PC-9 (cell line): Measurements from ENCODE around the gene COX4I1. TPM values are rescaled to one million over a fixed set of nuclear protein-coding genes. Genes with fewer than 3 reads are reported as not detected.
A peak's percentile ranks its signal among the peaks of the same experiment; 100 is the strongest.

Experiments
- BruUV-seq: library from RNA; stranded (reverse); fragments of 400-500 nt; replicated peaks from 2 replicates; lab custom pipeline; 2021; lab: Mats Ljungman, UMichigan
- CTCF ChIA-PET: fragments of 300-600 bp; sonication (Branson Sonifier 250); formaldehyde crosslinking; loops from one replicate; lab custom pipeline; 2022; ENCODE audit warnings: antibody characterized with exemption; lab: Charles Lee
- POLR2A ChIA-PET: fragments of 300-600 bp; sonication (Branson Sonifier 250); formaldehyde crosslinking; loops from one replicate; lab custom pipeline; 2022; ENCODE audit warnings: antibody characterized with exemption; ENCODE audit not compliant: unreplicated experiment; lab: Charles Lee
- DNase-seq, 2 experiments: peaks; one replicate each; pipeline versions ENCODE4 v3.0.0 to v3.0.0-alpha.2; 2015 to 2022; ENCODE audit warnings: mixed read lengths in 1 of 2
- H2AFZ ChIP-seq: fragments of 200-600 bp; sonication (generic); 2 replicates; pipeline ENCODE4 v1.8.1; 2017; ENCODE audit warnings: antibody characterized with exemption
- H3F3A ChIP-seq: fragments of 200-600 bp; sonication (generic); 2 replicates; pipeline ENCODE4 v1.8.1; 2017; ENCODE audit warnings: antibody characterized with exemption, mild to moderate bottlenecking, low read depth; ENCODE audit not compliant: insufficient read depth
- H3K27ac ChIP-seq: fragments of 200-600 bp; sonication (generic); 2 replicates; pipeline ENCODE4 v1.6.1; 2016; ENCODE audit warnings: mixed run types
- H3K27me3 ChIP-seq: fragments of 200-600 bp; sonication (generic); 2 replicates; pipeline ENCODE4 v1.6.1; 2016; ENCODE audit warnings: low read depth, mixed run types; ENCODE audit not compliant: insufficient read depth
- H3K36me3 ChIP-seq: fragments of 200-600 bp; sonication (generic); 2 replicates; pipeline ENCODE4 v1.6.1; 2016; ENCODE audit warnings: low read depth, mixed run types
- H3K4me1 ChIP-seq: fragments of 200-600 bp; sonication (generic); replicated peaks from 2 replicates; pipeline ENCODE4 v1.6.1; 2016; ENCODE audit warnings: mixed run types; ENCODE audit not compliant: insufficient read depth
- H3K4me2 ChIP-seq: fragments of 200-600 bp; sonication (generic); 2 replicates; pipeline ENCODE4 v1.6.1; 2017; ENCODE audit warnings: mixed run types
- H3K4me3 ChIP-seq: fragments of 200-600 bp; sonication (generic); 2 replicates; pipeline ENCODE4 v1.6.1; 2016; ENCODE audit warnings: mixed run types
- H3K79me2 ChIP-seq: fragments of 200-600 bp; sonication (generic); 2 replicates; pipeline ENCODE4 v1.6.1; 2017; ENCODE audit warnings: low read depth, mixed run types
- H3K9me2 ChIP-seq: fragments of 200-600 bp; sonication (generic); 2 replicates; pipeline ENCODE4 v1.8.1; 2017; ENCODE audit warnings: mild to moderate bottlenecking; ENCODE audit not compliant: insufficient read depth
- H3K9me3 ChIP-seq: fragments of 200-600 bp; sonication (generic); 2 replicates; pipeline ENCODE4 v1.8.1; 2016; ENCODE audit warnings: low read depth; ENCODE audit not compliant: insufficient read depth
- H4K20me1 ChIP-seq: fragments of 200-600 bp; sonication (generic); 2 replicates; pipeline ENCODE4 v1.8.1; 2017; ENCODE audit not compliant: insufficient read depth
- CTCF ChIP-seq: fragments of 200-600 bp; sonication (generic); conservative IDR thresholded peaks from 2 replicates; pipeline ENCODE4 v1.6.1; 2017; ENCODE audit warnings: mixed run types, antibody characterized with exemption, mild to moderate bottlenecking, moderate library complexity
- EZH2 ChIP-seq: fragments of 200-600 bp; sonication (generic); IDR thresholded peaks from 2 replicates; pipeline ENCODE4 v1.8.0; 2017; ENCODE audit warnings: antibody characterized with exemption, low read depth
- intact Hi-C: fragments of 100-400 bp; cut with micrococcal nuclease; formaldehyde crosslinking; loops from one replicate; pipeline ENCODE4 v1.10.0; 2022; ENCODE audit not compliant: unreplicated experiment
- total RNA-seq: library from RNA; stranded (reverse); gene quantifications from 2 replicates; pipeline ENCODE4 v1.2.3, GENCODE V29; 2021

COX4I1 gene
- total RNA-seq, 1 experiment from 2014 or later = 468 TPM

DNA sequence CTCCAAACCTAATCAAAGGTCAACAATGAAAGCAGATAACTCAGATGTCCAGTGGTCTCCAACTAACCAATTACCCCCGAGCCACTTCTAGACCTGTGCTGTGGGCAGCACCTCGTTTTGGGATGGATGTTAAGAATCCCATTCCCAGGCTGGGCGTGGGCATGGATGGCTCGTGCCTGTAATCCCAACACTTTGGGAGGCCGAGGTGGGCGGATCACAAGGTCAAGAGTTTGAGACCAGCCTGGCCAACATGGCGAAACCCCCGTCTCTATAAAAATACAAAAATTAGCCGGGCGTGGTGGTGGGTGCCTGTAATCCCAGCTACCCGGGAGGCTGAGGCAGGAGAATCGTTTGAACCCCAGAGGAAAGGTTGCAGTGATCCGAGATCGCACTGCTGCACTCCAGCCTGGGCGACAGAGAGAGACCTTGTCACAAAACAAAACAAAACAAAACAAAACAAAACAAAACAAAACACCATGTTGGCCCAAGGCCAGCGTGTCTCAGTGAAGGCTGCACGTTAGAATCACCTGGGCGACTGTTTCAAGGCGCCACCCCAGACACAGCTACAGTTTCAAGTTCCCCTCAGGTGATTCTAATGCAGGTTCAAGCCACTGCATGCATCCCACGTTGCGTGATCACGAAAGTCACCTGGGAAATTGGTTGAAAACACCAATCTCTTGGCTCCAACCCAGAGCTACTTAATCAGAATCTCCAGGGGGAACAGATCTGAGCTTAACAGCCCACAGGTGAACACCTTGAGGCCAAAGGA, 21.3 kb downstream of the COX4I1 start:
- H3K27me3 ChIP-seq = peaks cover 73% of the 10 kb centered on the region
- H3K27ac ChIP-seq = no peak overlapping the region
- no peaks in the 10 kb centered on the region for H3K79me2 ChIP-seq
- no TSS peak for BruUV-seq
- no peak overlapping the region for H2AFZ ChIP-seq
- H3K4me3 ChIP-seq = no peak overlapping the region
- POLR2A ChIA-PET = no interaction called here
- TF ChIP-seq CTCF (no peak), EZH2 (no peak)
- H3K9me3 ChIP-seq = no peaks in the 10 kb centered on the region
- H3K4me1 ChIP-seq = no peaks in the 10 kb centered on the region
- no peak overlapping the region for H3K4me2 ChIP-seq
- peak in 1 of 2 experiments; percentile 8 for DNase-seq
- H3K9me2 ChIP-seq = no peaks in the 10 kb centered on the region
- no peaks in the 10 kb centered on the region for H4K20me1 ChIP-seq
- intact Hi-C loops = loop anchor here (1.0 kb wide), 4 partner anchors 74 to 697 kb away; no protein-coding TSS in a partner anchor
- H3F3A ChIP-seq = no peaks in the 10 kb centered on the region; the same call in 1 of the 2 replicates
- H3K36me3 ChIP-seq = no peaks in the 10 kb centered on the region
- CTCF ChIA-PET = interaction anchor here (0.7 to 1.8 kb wide), 2 partner anchors 200 to 697 kb away, joined by 3 to 5 read pairs; no protein-coding TSS in a partner anchor

- Histone ChIP-seq H3K4me2 (no peak overlapping the region), H3K27ac (no peak overlapping the region), H3K9me3 (no peaks in the 10 kb centered on the region), H3K9me2 (no peaks in the 10 kb centered on the region), H3K36me3 (no peaks in the 10 kb centered on the region), H4K20me1 (no peaks in the 10 kb centered on the region), H3K27me3 (peaks cover 76% of the 10 kb centered on the region), H2AFZ (no peak overlapping the region), H3K4me1 (no peaks in the 10 kb centered on the region), H3K79me2 (no peaks in the 10 kb centered on the region), H3K4me3 (no peak overlapping the region), H3F3A (no peaks in the 10 kb centered on the region; the same call in 1 of the 2 replicates)
- intact Hi-C loops = loop anchor here (1.0 kb wide), 4 partner anchors 73 to 696 kb away; no protein-coding TSS in a partner anchor
- DNase-seq = peak; percentile 54 to 72
- CTCF ChIA-PET = interaction anchor here (0.7 to 1.8 kb wide), 4 partner anchors 195 to 696 kb away, joined by 3 to 5 read pairs (median 4); no protein-coding TSS in a partner anchor
- no TSS peak for BruUV-seq
- POLR2A ChIA-PET = no interaction called here
- no peak for TF ChIP-seq EZH2
- TF ChIP-seq CTCF = peak; percentile 95
These were observed 22.1 kb downstream of the COX4I1 start for GRCh38 chr16:85821390-85822135.

GRCh38 chr16:85822145-85822544, 22.6 kb downstream of the COX4I1 start:
- Histone ChIP-seq H3F3A (no peaks in the 10 kb centered on the region; the same call in 1 of the 2 replicates), H3K4me3 (no peak overlapping the region), H2AFZ (no peak overlapping the region), H3K79me2 (no peaks in the 10 kb centered on the region), H4K20me1 (no peaks in the 10 kb centered on the region), H3K27me3 (peaks cover 81% of the 10 kb centered on the region), H3K9me3 (no peaks in the 10 kb centered on the region), H3K4me2 (no peak overlapping the region), H3K36me3 (no peaks in the 10 kb centered on the region), H3K9me2 (no peaks in the 10 kb centered on the region), H3K4me1 (no peaks in the 10 kb centered on the region), H3K27ac (no peak overlapping the region)
- ChIA-PET CTCF (interaction anchor here (0.7 to 1.8 kb wide), 2 partner anchors 194 to 695 kb away, joined by 4 to 5 read pairs; no protein-coding TSS in a partner anchor), POLR2A (no interaction called here)
- no peak for DNase-seq
- TF ChIP-seq CTCF = no peak
- TF ChIP-seq EZH2 = no peak
- intact Hi-C loops = no loop called here
- BruUV-seq = no TSS peak
